ENCODE data around the gene MAIP1. TPM values are rescaled to one million over a fixed set of nuclear protein-coding genes. Genes with fewer than 3 reads are reported as not detected.

MAIP1 gene
- total RNA-seq, 1 donor from 2014 or later: 12.9 TPM

DNA sequence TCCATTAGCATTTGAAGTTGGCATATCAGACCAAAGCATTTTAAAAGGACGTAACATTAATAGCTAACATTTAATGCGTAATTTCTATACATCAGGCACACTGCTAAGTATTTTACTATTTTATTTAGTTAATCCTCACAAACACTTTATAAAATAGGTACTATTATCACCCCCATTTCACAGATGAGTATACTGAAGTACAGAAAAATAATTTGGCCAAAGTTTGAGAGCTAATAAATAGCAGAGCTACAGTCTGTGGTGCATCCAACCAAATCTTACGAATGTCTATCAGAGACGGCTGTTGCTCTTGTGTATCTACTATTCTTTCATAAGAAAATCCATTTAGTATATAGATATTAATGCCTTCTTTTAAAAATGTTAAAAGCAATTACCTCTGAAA, 12.0 kb upstream of the MAIP1 start:
- peaks cover 5% of the 10 kb centered on the region for H3K36me3 ChIP-seq (ENCODE audit: control insufficient read depth, insufficient read depth, low read length)

DNA sequence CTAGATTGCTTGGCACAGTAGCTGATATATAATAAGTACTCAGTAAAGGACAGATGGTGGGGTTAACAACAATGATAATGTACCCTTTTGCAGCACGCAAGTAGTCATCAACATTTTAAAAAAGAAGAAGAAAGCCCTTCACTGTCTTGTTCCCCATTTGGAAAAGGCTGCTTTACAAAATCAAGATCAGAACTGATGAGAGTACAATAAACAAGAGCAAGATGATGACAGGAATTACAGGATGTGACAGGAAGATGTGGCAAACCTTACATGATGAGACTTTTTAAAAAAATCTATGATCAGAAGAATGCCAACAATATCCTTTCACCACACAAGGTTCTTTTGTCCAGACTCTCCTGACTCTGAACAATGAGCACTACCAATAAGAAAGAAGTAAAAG, 9.2 kb upstream of the MAIP1 start:
- DNase-seq (ENCODE audit: low read depth) (no peak), FAIRE-seq (no peak)
- TF ChIP-seq, protein P1, sequence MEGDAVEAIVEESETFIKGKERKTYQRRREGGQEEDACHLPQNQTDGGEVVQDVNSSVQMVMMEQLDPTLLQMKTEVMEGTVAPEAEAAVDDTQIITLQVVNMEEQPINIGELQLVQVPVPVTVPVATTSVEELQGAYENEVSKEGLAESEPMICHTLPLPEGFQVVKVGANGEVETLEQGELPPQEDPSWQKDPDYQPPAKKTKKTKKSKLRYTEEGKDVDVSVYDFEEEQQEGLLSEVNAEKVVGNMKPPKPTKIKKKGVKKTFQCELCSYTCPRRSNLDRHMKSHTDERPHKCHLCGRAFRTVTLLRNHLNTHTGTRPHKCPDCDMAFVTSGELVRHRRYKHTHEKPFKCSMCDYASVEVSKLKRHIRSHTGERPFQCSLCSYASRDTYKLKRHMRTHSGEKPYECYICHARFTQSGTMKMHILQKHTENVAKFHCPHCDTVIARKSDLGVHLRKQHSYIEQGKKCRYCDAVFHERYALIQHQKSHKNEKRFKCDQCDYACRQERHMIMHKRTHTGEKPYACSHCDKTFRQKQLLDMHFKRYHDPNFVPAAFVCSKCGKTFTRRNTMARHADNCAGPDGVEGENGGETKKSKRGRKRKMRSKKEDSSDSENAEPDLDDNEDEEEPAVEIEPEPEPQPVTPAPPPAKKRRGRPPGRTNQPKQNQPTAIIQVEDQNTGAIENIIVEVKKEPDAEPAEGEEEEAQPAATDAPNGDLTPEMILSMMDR (IDR thresholded peaks at IDR 0.05; ENCODE audit: insufficient read depth, low read length, severe bottlenecking): no peak
- Histone ChIP-seq H3K36me3 (ENCODE audit: control insufficient read depth, insufficient read depth, low read length) (peaks cover 8% of the 10 kb centered on the region), H3K27me3 (ENCODE audit: control insufficient read depth, insufficient read depth, low read length) (no peaks in the 10 kb centered on the region), H3K4me3 (ENCODE audit: low read depth, low read length) (no peak overlapping the region)

More for the DNA sequence above, 12.0 kb upstream of the MAIP1 start:
- TF ChIP-seq, protein P1 (IDR thresholded peaks at IDR 0.05; ENCODE audit: insufficient read depth, low read length, severe bottlenecking): no peak
- no peaks in the 10 kb centered on the region for H3K27me3 ChIP-seq (ENCODE audit: control insufficient read depth, insufficient read depth, low read length)
- DNase-seq (ENCODE audit: low read depth) (no peak), FAIRE-seq (no peak)
- H3K4me3 ChIP-seq (ENCODE audit: low read depth, low read length): no peak overlapping the region

DNA sequence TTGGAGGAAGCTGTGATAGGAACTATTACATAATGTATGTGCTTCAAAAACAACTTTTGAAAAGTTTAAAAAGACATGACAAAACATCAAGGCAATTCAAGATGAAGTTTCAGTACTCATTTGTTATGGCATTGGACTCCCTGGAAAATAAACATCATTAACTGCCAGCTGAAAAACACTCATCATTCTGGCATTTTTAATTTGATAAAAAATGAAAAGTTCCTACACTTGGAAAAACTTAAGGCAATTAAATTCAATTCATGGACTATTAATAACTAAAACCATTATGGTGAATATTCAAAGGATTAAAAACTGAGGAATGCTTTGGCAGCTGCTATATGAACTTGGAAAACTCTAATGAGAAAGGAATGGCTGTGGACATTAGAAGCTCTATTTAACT, 8.5 kb upstream of the MAIP1 start:
- no peak overlapping the region for H3K4me3 ChIP-seq (ENCODE audit: low read depth, low read length)
- H3K36me3 ChIP-seq (ENCODE audit: control insufficient read depth, insufficient read depth, low read length): peaks cover 8% of the 10 kb centered on the region
- TF ChIP-seq, protein P1 (IDR thresholded peaks at IDR 0.05; ENCODE audit: insufficient read depth, low read length, severe bottlenecking): no peak
- FAIRE-seq (no peak), DNase-seq (ENCODE audit: low read depth) (no peak)
- H3K27me3 ChIP-seq (ENCODE audit: control insufficient read depth, insufficient read depth, low read length): no peaks in the 10 kb centered on the region

DNA sequence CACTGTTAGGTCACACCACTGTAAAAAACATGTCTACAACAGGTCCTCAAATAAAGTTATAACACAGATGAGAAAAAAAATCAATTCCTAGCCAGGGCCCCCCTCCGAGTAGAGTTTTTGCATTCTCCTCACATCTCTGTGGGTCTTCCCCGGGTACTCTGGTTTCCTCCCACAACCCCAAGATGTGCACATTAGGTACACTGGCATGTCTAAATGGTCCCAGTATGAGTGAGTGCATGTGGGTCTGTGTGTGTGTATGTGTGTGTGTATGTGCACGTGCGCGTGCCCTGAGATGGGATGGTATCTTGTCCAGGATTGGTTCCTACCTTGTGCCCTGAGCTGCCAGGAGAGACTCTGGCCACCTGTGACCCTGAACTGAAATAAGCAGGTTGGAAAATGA, 5.0 kb upstream of the MAIP1 start:
- DNase-seq (ENCODE audit: low read depth): no peak
- TF ChIP-seq, protein P1 (IDR thresholded peaks at IDR 0.05; ENCODE audit: insufficient read depth, low read length, severe bottlenecking): no peak
- Histone ChIP-seq H3K36me3 (ENCODE audit: control insufficient read depth, insufficient read depth, low read length) (peaks cover 8% of the 10 kb centered on the region), H3K4me3 (ENCODE audit: low read depth, low read length) (no peak overlapping the region), H3K27me3 (ENCODE audit: control insufficient read depth, insufficient read depth, low read length) (no peaks in the 10 kb centered on the region)
- no peak for FAIRE-seq

DNA sequence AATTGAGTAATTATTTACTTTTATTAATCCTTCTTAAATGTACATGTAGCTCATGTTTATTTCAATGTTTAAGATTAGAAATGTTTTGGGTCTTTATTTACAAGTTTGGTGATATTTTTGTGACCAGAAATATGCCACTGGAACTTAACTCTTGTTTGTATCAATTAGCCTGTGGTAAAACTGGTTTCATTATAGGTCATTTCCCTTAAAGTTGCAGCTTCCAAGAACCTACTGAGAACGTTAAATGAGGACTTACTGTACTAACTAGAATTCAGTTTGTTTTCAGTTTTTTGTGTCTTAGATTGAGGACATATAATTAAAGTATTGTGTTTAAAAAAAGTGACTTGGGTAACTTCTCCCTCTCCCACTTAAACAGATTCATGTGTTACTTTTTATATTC, 4.4 kb upstream of the MAIP1 start:
- Histone ChIP-seq H3K27me3 (ENCODE audit: control insufficient read depth, insufficient read depth, low read length) (no peaks in the 10 kb centered on the region), H3K36me3 (ENCODE audit: control insufficient read depth, insufficient read depth, low read length) (peaks cover 8% of the 10 kb centered on the region), H3K4me3 (ENCODE audit: low read depth, low read length) (no peak overlapping the region)
- TF ChIP-seq, protein P1 (IDR thresholded peaks at IDR 0.05; ENCODE audit: insufficient read depth, low read length, severe bottlenecking): no peak
- no peak for FAIRE-seq
- DNase-seq (ENCODE audit: low read depth): no peak

DNA sequence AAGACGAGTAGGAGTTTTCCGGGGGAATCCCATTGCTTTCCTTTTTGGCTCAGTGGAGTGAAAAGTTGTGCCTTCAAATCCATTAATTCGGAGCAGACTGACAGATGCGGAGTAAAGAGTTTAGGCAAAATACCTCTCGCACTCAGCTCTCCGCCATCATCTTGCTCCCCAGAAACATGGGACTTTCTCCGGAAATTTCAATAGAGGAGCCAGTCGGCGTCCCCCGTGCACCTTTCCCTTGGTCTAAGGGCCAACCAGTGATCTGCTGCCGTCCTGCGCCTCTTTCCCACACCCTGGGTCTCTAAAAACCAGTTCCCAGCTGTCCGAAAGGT, 409 bp upstream of the MAIP1 start:
- DNase-seq (ENCODE audit: low read depth) (no peak), FAIRE-seq (no peak)
- peaks cover 3% of the 10 kb centered on the region for H3K36me3 ChIP-seq (ENCODE audit: control insufficient read depth, insufficient read depth, low read length)
- TF ChIP-seq, protein P1 (IDR thresholded peaks at IDR 0.05; ENCODE audit: insufficient read depth, low read length, severe bottlenecking): no peak
- H3K27me3 ChIP-seq (ENCODE audit: control insufficient read depth, insufficient read depth, low read length): no peaks in the 10 kb centered on the region
- H3K4me3 ChIP-seq (ENCODE audit: low read depth, low read length): peak overlapping the region; percentile 70

Measured in bronchial epithelial cell (primary cell).